WTC11 (cell line): ENCODE results near the gene TAAR9. TPM values are rescaled to one million over a fixed set of nuclear protein-coding genes. Genes with fewer than 3 reads are reported as not detected.

Experiments used
- ATAC-seq: fragments of 200-7000 bp; cut with Tn5 transposase; 2 replicates; pipeline ENCODE4 v1.10.0; 2021; ENCODE audit warnings: mild to moderate bottlenecking, moderate library complexity
- CTCF ChIA-PET: fragments of 300-600 bp; sonication (Branson Sonifier 250); formaldehyde crosslinking; loops from one replicate; lab custom pipeline; 2021; ENCODE audit warnings: antibody characterized with exemption; lab: Charles Lee
- POLR2A ChIA-PET: fragments of 350-600 bp; sonication (Branson Sonifier 250); formaldehyde crosslinking; loops from one replicate; lab custom pipeline; 2021; ENCODE audit warnings: antibody characterized with exemption; lab: Charles Lee
- DNase-seq: peaks from one replicate; pipeline ENCODE4 v3.0.0; 2021; ENCODE audit warnings: low spot score
- H3K27ac Mint-ChIP-seq: 2 replicates; pipeline ENCODE4 v1.8.0; 2021; ENCODE audit warnings: mixed read lengths
- H3K27me3 Mint-ChIP-seq: 2 replicates; pipeline ENCODE4 v1.8.0; 2021; ENCODE audit warnings: low read depth, mild to moderate bottlenecking, moderate library complexity, mixed read lengths
- H3K36me3 Mint-ChIP-seq: 2 replicates; pipeline ENCODE4 v1.8.0; 2021; ENCODE audit warnings: mixed read lengths
- H3K4me1 Mint-ChIP-seq: 2 replicates; pipeline ENCODE4 v1.8.0; 2022; ENCODE audit warnings: mixed read lengths
- H3K4me3 Mint-ChIP-seq: 2 replicates; pipeline ENCODE4 v1.8.0; 2021; ENCODE audit warnings: mild to moderate bottlenecking, moderate library complexity, mixed read lengths
- H3K9me3 Mint-ChIP-seq: 2 replicates; pipeline ENCODE4 v1.8.0; 2021; ENCODE audit warnings: mixed read lengths
- ATF2 ChIP-seq: sonication (generic); formaldehyde crosslinking; IDR thresholded peaks from 2 replicates; pipeline ENCODE4 v1.8.1; 2022; ENCODE audit warnings: low read depth, missing genetic modification reagents, borderline replicate concordance
- ATF3 ChIP-seq: sonication (generic); formaldehyde crosslinking; conservative IDR thresholded peaks from 2 replicates; pipeline ENCODE4 v1.8.1; 2022; ENCODE audit warnings: mild to moderate bottlenecking, missing genetic modification reagents
- E2F4 ChIP-seq: sonication (generic); formaldehyde crosslinking; IDR thresholded peaks from 2 replicates; pipeline ENCODE4 v1.8.1; 2022; ENCODE audit warnings: low read depth, mild to moderate bottlenecking, moderate library complexity, missing genetic modification reagents, borderline replicate concordance
- ELF4 ChIP-seq: sonication (generic); formaldehyde crosslinking; IDR thresholded peaks from 2 replicates; pipeline ENCODE4 v1.8.1; 2022; ENCODE audit warnings: low read depth, mild to moderate bottlenecking, moderate library complexity, missing genetic modification reagents
- IRF1 ChIP-seq: sonication (generic); formaldehyde crosslinking; IDR thresholded peaks from 2 replicates; pipeline ENCODE4 v1.8.0; 2023; ENCODE audit warnings: missing genetic modification reagents
- IRF2 ChIP-seq: sonication (generic); formaldehyde crosslinking; IDR thresholded peaks from 2 replicates; pipeline ENCODE4 v1.8.0; 2022; ENCODE audit warnings: low read depth, missing genetic modification reagents, borderline replicate concordance
- KAT7 ChIP-seq: sonication (generic); formaldehyde crosslinking; IDR thresholded peaks from 2 replicates; pipeline ENCODE4 v1.8.1; 2023; ENCODE audit warnings: missing genetic modification reagents, mild to moderate bottlenecking, borderline replicate concordance
- OVOL2 ChIP-seq: fragments of 250-450 bp; sonication (Bioruptor Pico); IDR thresholded peaks from 2 replicates; pipeline ENCODE4 v1.9.0; 2021; ENCODE audit warnings: mild to moderate bottlenecking, borderline replicate concordance
- PRRX2 ChIP-seq: fragments of 250-450 bp; sonication (Bioruptor Pico); IDR thresholded peaks from 2 replicates; pipeline ENCODE4 v1.8.0; 2021; ENCODE audit warnings: mild to moderate bottlenecking
- TEAD4 ChIP-seq: sonication (generic); formaldehyde crosslinking; IDR thresholded peaks from 2 replicates; pipeline ENCODE4 v1.8.0; 2022; ENCODE audit warnings: mild to moderate bottlenecking, missing genetic modification reagents
- ZMAT4 ChIP-seq: fragments of 250-450 bp; sonication (Bioruptor Pico); IDR thresholded peaks from 2 replicates; pipeline ENCODE4 v1.9.0; 2021; ENCODE audit warnings: mild to moderate bottlenecking
- ZNF121 ChIP-seq: sonication (generic); formaldehyde crosslinking; IDR thresholded peaks from 2 replicates; pipeline ENCODE4 v1.8.0; 2023; ENCODE audit warnings: missing genetic modification reagents
- ZNF138 ChIP-seq: sonication (generic); formaldehyde crosslinking; conservative IDR thresholded peaks from 2 replicates; pipeline ENCODE4 v1.8.1; 2022; ENCODE audit warnings: mild to moderate bottlenecking, moderate library complexity, missing genetic modification reagents
- ZNF219 ChIP-seq: sonication (generic); formaldehyde crosslinking; IDR thresholded peaks from 2 replicates; pipeline ENCODE4 v1.8.0; 2023; ENCODE audit warnings: missing genetic modification reagents, mild to moderate bottlenecking, borderline replicate concordance
- ZNF281 ChIP-seq: sonication (generic); formaldehyde crosslinking; IDR thresholded peaks from 2 replicates; pipeline ENCODE4 v1.8.0; 2023; ENCODE audit warnings: mild to moderate bottlenecking, missing genetic modification reagents
- ZNF317 ChIP-seq: sonication (generic); formaldehyde crosslinking; IDR thresholded peaks from 2 replicates; pipeline ENCODE4 v1.8.1; 2023; ENCODE audit warnings: low read depth, mild to moderate bottlenecking, moderate library complexity, missing genetic modification reagents, borderline replicate concordance
- ZNF532 ChIP-seq: fragments of 250-450 bp; sonication (Bioruptor Pico); IDR thresholded peaks from 2 replicates; pipeline ENCODE4 v1.9.0; 2021; ENCODE audit warnings: mild to moderate bottlenecking, borderline replicate concordance
- total RNA-seq: library from RNA; stranded (reverse); gene quantifications from 3 replicates; pipeline ENCODE4 v1.2.3, GENCODE V29; 2021
- TF ChIP-seq, protein P1 (sequence below): fragments of 250-450 bp; sonication (Bioruptor Pico); IDR thresholded peaks from 2 replicates; pipeline ENCODE4 v1.9.0; 2021; ENCODE audit warnings: moderate library complexity, mild to moderate bottlenecking, inconsistent platforms, borderline replicate concordance
- TF ChIP-seq, protein P2 (sequence below): sonication (generic); formaldehyde crosslinking; IDR thresholded peaks from 2 replicates; pipeline ENCODE4 v1.8.1; 2023; ENCODE audit warnings: mild to moderate bottlenecking, moderate library complexity, missing genetic modification reagents

Gene TAAR9
- total RNA-seq, 1 experiment from 2014 or later = not detected

DNA sequence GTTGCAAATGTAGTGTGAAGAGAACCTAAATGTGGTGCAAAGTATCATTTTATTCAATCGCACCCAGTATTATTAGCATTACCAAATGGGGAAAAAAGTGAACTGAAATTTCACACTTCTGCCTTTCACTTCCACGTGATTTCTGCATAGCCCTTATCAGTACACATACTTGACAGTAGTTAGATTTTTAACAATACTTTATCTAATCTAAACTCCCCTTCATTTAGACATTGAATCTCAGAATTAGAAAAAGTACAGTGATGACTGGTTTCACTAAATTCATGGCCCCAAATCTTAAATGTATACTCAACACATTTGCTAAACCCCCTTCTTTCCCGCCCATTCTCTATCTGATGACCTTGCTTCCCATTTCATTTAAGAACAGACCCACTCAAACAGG is 39.4 kb upstream of the TAAR9 start:
- no peaks in the 10 kb centered on the region for H3K4me1 Mint-ChIP-seq
- POLR2A ChIA-PET = no interaction called here
- DNase-seq (no peak), ATAC-seq (no peak)
- no peak overlapping the region for H3K27ac Mint-ChIP-seq
- H3K9me3 Mint-ChIP-seq = peaks cover 11% of the 10 kb centered on the region
- no peaks in the 10 kb centered on the region for H3K27me3 Mint-ChIP-seq
- CTCF ChIA-PET = interaction anchor here (1.3 kb wide), 1 partner anchor 219 kb away, joined by 3 read pairs; no protein-coding TSS in a partner anchor
- H3K36me3 Mint-ChIP-seq = peaks cover 32% of the 10 kb centered on the region
- TF ChIP-seq ZNF281 (CRISPR knock-in tag) = no peak
- no peak for TF ChIP-seq IRF2 (CRISPR knock-in tag)
- TF ChIP-seq, protein P1, sequence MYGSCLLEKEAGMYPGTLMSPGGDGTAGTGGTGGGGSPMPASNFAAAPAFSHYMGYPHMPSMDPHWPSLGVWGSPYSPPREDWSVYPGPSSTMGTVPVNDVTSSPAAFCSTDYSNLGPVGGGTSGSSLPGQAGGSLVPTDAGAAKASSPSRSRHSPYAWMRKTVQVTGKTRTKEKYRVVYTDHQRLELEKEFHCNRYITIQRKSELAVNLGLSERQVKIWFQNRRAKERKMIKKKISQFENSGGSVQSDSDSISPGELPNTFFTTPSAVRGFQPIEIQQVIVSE (CRISPR knock-in tag) = no peak
- no peak for TF ChIP-seq ZNF121 (CRISPR knock-in tag)
- no peak for TF ChIP-seq ATF3 (CRISPR knock-in tag)
- TF ChIP-seq, all 79 proteins: peak for 0
- no peak overlapping the region for H3K4me3 Mint-ChIP-seq

- Mint-ChIP-seq H3K9me3 (peaks cover 2% of the 10 kb centered on the region), H3K4me3 (no peak overlapping the region), H3K4me1 (peaks cover 5% of the 10 kb centered on the region), H3K27me3 (no peaks in the 10 kb centered on the region), H3K36me3 (peaks cover 25% of the 10 kb centered on the region), H3K27ac (no peak overlapping the region)
- DNase-seq (no peak), ATAC-seq (no peak)
- ChIA-PET CTCF (no interaction called here), POLR2A (no interaction called here)
- TF ChIP-seq ZNF317 (CRISPR knock-in tag) (no peak), ELF4 (CRISPR knock-in tag) (no peak), ZNF121 (CRISPR knock-in tag) (no peak), IRF1 (CRISPR knock-in tag) (no peak), OVOL2 (no peak), KAT7 (CRISPR knock-in tag) (no peak), ZNF532 (CRISPR knock-in tag) (no peak), ZNF219 (CRISPR knock-in tag) (no peak), E2F4 (CRISPR knock-in tag) (no peak), ATF2 (no peak), PRRX2 (CRISPR knock-in tag) (no peak), ZNF138 (CRISPR knock-in tag) (no peak), TEAD4 (CRISPR knock-in tag) (no peak), ATF3 (CRISPR knock-in tag) (no peak), ZMAT4 (no peak)
- TF ChIP-seq, protein P2, sequence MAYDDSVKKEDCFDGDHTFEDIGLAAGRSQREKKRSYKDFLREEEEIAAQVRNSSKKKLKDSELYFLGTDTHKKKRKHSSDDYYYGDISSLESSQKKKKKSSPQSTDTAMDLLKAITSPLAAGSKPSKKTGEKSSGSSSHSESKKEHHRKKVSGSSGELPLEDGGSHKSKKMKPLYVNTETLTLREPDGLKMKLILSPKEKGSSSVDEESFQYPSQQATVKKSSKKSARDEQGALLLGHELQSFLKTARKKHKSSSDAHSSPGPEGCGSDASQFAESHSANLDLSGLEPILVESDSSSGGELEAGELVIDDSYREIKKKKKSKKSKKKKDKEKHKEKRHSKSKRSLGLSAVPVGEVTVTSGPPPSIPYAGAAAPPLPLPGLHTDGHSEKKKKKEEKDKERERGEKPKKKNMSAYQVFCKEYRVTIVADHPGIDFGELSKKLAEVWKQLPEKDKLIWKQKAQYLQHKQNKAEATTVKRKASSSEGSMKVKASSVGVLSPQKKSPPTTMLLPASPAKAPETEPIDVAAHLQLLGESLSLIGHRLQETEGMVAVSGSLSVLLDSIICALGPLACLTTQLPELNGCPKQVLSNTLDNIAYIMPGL = no peak
Measured at GRCh38 chr6:132499757-132500156, 38.3 kb upstream of the TAAR9 start.
